CD8-positive, alpha-beta memory T cell (primary cell): ENCODE results near the gene ARPC5L. TPM values are rescaled to one million over a fixed set of nuclear protein-coding genes. Genes with fewer than 3 reads are reported as not detected.

ENCODE experiments used
- CTCF ChIA-PET: fragments of 350-600 bp; sonication (Branson Sonifier 250); formaldehyde crosslinking; loops from one replicate; lab custom pipeline; 2021; ENCODE audit warnings: antibody characterized with exemption; lab: Charles Lee
- POLR2A ChIA-PET: fragments of 350-600 bp; sonication (Branson Sonifier 250); formaldehyde crosslinking; loops from one replicate; lab custom pipeline; 2021; ENCODE audit warnings: antibody characterized with exemption; lab: Charles Lee
- DNase-seq, 5 donors: peaks; one replicate each; pipeline versions ENCODE4 v3.0.0 to v3.0.0-alpha.2; 2020 to 2022; ENCODE audit warnings: mixed read lengths in 1 of 5
- H3K27ac ChIP-seq: one replicate; pipeline ENCODE4 v1.7.0; 2013; ENCODE audit warnings: low read depth, mild to moderate bottlenecking, low read length, moderate library complexity
- H3K27me3 ChIP-seq: 2 replicates; pipeline ENCODE4 v1.7.0; 2013; ENCODE audit warnings: low read length, mild to moderate bottlenecking; ENCODE audit not compliant: insufficient read depth, poor library complexity, severe bottlenecking
- H3K36me3 ChIP-seq: 2 replicates; pipeline ENCODE4 v1.7.0; 2013; ENCODE audit warnings: mild to moderate bottlenecking, low read length, moderate library complexity; ENCODE audit not compliant: insufficient read depth
- H3K4me1 ChIP-seq: 2 replicates; pipeline ENCODE4 v1.7.0; 2013; ENCODE audit warnings: mild to moderate bottlenecking, low read length, moderate library complexity; ENCODE audit not compliant: insufficient read depth
- H3K4me3 ChIP-seq: 2 replicates; pipeline ENCODE4 v1.7.0; 2013; ENCODE audit warnings: mild to moderate bottlenecking, low read length
- H3K9me3 ChIP-seq: 2 replicates; pipeline ENCODE4 v1.7.0; 2013; ENCODE audit warnings: mild to moderate bottlenecking, low read length
- H3K27ac Mint-ChIP-seq, 8 donors: one replicate each; pipeline ENCODE4 v1.8.0; 2020 to 2021; ENCODE audit warnings: mixed read lengths in 8 of 8, mild to moderate bottlenecking in 6 of 8, inconsistent platforms in 3 of 8, moderate library complexity in 3 of 8
- H3K27me3 Mint-ChIP-seq, 2 donors: one replicate each; pipeline ENCODE4 v1.8.0; 2020 to 2021; ENCODE audit warnings: mixed read lengths in 2 of 2, mild to moderate bottlenecking in 1 of 2, moderate library complexity in 1 of 2
- H3K36me3 Mint-ChIP-seq, 3 donors: one replicate each; pipeline ENCODE4 v1.8.0; 2020 to 2021; ENCODE audit warnings: mixed read lengths in 3 of 3, inconsistent platforms in 1 of 3, mild to moderate bottlenecking in 1 of 3
- H3K4me1 Mint-ChIP-seq, 3 donors: one replicate each; pipeline ENCODE4 v1.8.0; 2020 to 2021; ENCODE audit warnings: mixed read lengths in 3 of 3, inconsistent platforms in 1 of 3, mild to moderate bottlenecking in 1 of 3
- H3K4me3 Mint-ChIP-seq, 7 donors: one replicate each; pipeline ENCODE4 v1.8.0; 2020 to 2021; ENCODE audit warnings: mixed read lengths in 7 of 7, mild to moderate bottlenecking in 6 of 7, moderate library complexity in 4 of 7, inconsistent platforms in 2 of 7
- H3K9me3 Mint-ChIP-seq, 5 donors: one replicate each; pipeline ENCODE4 v1.8.0; 2020 to 2022; ENCODE audit warnings: mixed read lengths in 5 of 5, mild to moderate bottlenecking in 3 of 5, moderate library complexity in 2 of 5, inconsistent platforms in 1 of 5
- polyA plus RNA-seq: library from polyadenylated mRNA; unstranded; fragments of 300-500 nt; fragmentation: Illumina TruSeq; gene quantifications from one replicate; pipeline ENCODE4 v1.2.3, GENCODE V29; 2021
- total RNA-seq, 2 experiments: library from RNA; stranded (reverse); gene quantifications; one replicate each; pipeline ENCODE4 v1.2.3, GENCODE V29; 2021

Gene ARPC5L
- total and polyA plus RNA-seq, 3 experiments from 2014 or later, result 116 to 120 (median 118) TPM

DNA sequence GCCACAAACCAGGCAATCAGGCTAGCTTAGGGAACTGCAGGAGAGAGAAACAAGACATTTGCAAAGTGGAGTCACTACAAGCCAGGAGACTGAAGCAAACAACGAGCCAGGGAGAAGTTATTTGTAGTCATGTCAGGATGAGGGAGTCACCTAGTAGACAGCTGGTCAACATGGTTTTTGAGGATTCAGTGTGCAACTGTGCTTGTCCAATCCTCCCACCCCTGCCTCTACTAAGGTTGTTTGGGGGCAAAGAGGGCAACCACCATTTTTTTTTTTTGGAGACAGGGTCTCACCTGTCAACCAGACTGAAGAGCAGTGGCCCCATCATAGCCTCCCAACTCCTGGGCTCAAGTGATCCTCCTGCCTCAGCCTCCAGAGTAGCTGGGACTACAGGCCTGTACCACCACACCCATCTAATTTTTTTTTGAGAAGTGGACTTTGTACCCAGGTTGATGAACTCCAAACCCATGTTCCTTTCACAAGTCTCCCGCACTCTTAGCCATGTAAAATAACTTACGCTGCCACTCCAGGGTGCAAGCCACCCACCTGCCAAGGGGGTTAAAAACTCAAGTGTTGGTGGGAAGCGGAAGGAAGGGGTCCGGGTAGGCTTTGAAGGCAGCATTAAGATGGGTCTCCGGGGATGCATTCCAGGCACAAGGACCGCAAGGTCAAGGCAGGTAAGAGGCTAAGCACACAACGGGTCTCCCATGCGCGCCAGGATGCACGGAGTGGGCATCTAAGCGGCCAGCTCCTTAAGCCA, 1.2 kb upstream of the ARPC5L start:
- H3K4me3 ChIP-seq, result peak overlapping the region; percentile 88
- POLR2A ChIA-PET, result interaction anchor here (0.5 to 3.2 kb wide), 6 partner anchors 8 to 380 kb away, joined by 3 to 35 read pairs (median 9); partner anchors contain the start of genes HSPA5 and NR6A1
- Mint-ChIP-seq H3K27me3 (no peaks in the 10 kb centered on the region), H3K36me3 (peaks cover 4 to 54% (median 12%) of the 10 kb centered on the region in 3 donors), H3K9me3 (no peaks in the 10 kb centered on the region), H3K4me1 (peaks cover 26 to 44% (median 31%) of the 10 kb centered on the region in 3 donors), H3K27ac (peak overlapping the region; percentile 85 to 98 (median 98)), H3K4me3 (peak overlapping the region; percentile 88 to 99 (median 96))
- H3K4me1 ChIP-seq, result peaks cover 21% of the 10 kb centered on the region
- CTCF ChIA-PET, result interaction anchor here (1.0 to 3.0 kb wide), 5 partner anchors 9 to 88 kb away, joined by 4 to 31 read pairs (median 8); partner anchors contain the start of genes NR6A1 and WDR38
- H3K27ac ChIP-seq, result peak overlapping the region; percentile 96
- no peak for DNase-seq
- no peaks in the 10 kb centered on the region for H3K9me3 ChIP-seq
- no peaks in the 10 kb centered on the region for H3K27me3 ChIP-seq
- H3K36me3 ChIP-seq, result peaks cover 32% of the 10 kb centered on the region

DNA sequence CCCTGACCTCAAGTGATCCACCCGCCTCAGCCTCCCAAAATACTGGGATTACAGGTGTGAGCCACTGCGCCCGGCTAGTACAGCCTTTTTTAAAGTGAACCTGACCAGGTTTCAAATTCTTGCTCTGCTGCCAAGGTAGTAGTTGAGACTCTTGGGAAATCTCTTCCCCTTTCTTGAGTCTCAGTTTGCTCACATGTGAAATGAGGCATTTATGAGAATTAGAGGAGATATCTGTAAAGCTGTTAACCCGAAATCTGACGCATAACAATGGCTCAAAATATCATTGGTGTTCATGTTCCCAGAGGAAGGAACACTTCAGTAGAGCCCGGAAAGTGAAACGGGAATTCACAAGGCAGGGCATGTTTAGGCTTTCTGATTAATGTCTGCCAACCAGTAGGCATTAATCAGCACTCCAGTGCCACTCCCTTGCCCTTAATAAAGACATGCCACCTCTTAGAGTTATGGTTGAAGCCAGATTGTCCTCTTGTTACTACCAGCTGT, 1.5 kb downstream of the ARPC5L start:
- no peak for DNase-seq
- Mint-ChIP-seq H3K27ac (peak overlapping the region in 2 of 8 donors; percentile 47 to 92), H3K9me3 (no peaks in the 10 kb centered on the region), H3K27me3 (peaks cover 0 to 1% of the 10 kb centered on the region in 2 donors), H3K36me3 (peaks cover 4 to 35% (median 12%) of the 10 kb centered on the region in 3 donors), H3K4me1 (peaks cover 35 to 54% (median 38%) of the 10 kb centered on the region in 3 donors), H3K4me3 (peak overlapping the region in 6 of 7 donors; percentile 26 to 73 (median 59))
- ChIA-PET CTCF (interaction anchor here (1.7 kb wide), 1 partner anchor 10 kb away, joined by 7 read pairs; the partner anchor contains the start of gene WDR38), POLR2A (no interaction called here)
- H3K36me3 ChIP-seq, result peaks cover 23% of the 10 kb centered on the region
- no peaks in the 10 kb centered on the region for H3K27me3 ChIP-seq
- no peak overlapping the region for H3K27ac ChIP-seq
- H3K9me3 ChIP-seq, result no peaks in the 10 kb centered on the region
- no peak overlapping the region for H3K4me3 ChIP-seq
- peaks cover 29% of the 10 kb centered on the region for H3K4me1 ChIP-seq

DNA sequence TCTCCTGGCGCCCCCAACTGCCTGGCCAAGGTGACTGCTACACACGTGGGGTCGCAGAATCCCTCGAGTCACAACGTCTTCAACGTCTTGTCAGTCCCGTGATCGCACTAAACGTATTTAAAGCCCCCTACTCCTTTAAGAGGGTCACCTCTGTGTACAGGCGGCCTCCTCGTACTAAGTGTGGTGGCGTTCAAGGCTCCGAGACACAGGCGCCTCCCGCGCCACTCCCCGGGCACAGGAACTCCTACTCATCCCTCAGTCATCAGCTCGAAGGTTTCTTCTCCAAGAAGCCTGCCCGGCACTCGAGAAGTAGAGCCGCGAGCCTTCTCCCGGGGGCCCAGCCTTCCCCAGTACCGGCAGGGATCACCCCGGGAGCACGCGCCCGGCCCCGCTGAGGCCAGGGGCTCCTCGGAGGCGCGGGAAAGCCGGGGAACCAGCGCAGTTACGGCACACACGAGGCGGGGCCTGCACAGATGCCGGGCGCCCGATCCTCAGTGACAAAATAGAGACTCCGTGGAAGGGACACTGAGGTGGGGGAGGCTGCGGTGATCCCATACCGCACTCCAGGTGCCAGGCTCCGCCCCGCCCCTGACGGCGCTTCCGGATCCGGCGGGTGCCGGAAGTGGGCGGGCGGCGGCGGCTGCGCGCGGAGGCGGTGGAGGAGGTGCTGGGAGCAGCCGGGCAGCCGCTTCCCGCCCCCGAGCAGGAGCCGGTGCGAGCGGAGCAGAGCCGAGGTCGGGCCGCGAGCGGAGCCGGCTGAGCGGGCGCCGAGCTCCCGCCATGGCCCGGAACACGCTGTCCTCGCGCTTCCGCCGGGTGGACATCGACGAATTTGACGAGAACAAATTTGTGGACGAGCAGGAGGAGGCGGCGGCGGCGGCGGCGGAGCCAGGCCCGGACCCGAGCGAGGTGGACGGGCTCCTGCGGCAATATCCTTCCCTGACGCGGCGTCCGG, 6.9 kb downstream of the ARPC5L start:
- H3K4me1 Mint-ChIP-seq, result peaks cover 49 to 58% (median 50%) of the 10 kb centered on the region in 3 donors
- POLR2A ChIA-PET, result interaction anchor here (1.8 to 3.2 kb wide), 2 partner anchors 8 to 15 kb away, joined by 6 to 35 read pairs; partner anchors contain the start of genes ARPC5L, RPL35 and WDR38
- H3K27me3 ChIP-seq, result no peaks in the 10 kb centered on the region
- H3K9me3 ChIP-seq, result no peaks in the 10 kb centered on the region
- peak; percentile 87 to 93 (median 91) for DNase-seq
- CTCF ChIA-PET, result interaction anchor here (1.5 to 2.4 kb wide), 2 partner anchors 8 to 16 kb away, joined by 8 to 13 read pairs; partner anchors contain the start of gene WDR38
- H3K4me3 Mint-ChIP-seq, result peak overlapping the region; percentile 90 to 98 (median 94)
- peak overlapping the region; percentile 93 to 99 (median 96) for H3K27ac Mint-ChIP-seq
- H3K27ac ChIP-seq, result peak overlapping the region; percentile 95
- H3K27me3 Mint-ChIP-seq, result peaks cover 0 to 3% of the 10 kb centered on the region in 2 donors
- peaks cover 10% of the 10 kb centered on the region for H3K36me3 ChIP-seq
- peaks cover 6 to 34% (median 8%) of the 10 kb centered on the region in 3 donors for H3K36me3 Mint-ChIP-seq
- peaks cover 46% of the 10 kb centered on the region for H3K4me1 ChIP-seq
- H3K4me3 ChIP-seq, result peak overlapping the region; percentile 76
- no peaks in the 10 kb centered on the region for H3K9me3 Mint-ChIP-seq

DNA sequence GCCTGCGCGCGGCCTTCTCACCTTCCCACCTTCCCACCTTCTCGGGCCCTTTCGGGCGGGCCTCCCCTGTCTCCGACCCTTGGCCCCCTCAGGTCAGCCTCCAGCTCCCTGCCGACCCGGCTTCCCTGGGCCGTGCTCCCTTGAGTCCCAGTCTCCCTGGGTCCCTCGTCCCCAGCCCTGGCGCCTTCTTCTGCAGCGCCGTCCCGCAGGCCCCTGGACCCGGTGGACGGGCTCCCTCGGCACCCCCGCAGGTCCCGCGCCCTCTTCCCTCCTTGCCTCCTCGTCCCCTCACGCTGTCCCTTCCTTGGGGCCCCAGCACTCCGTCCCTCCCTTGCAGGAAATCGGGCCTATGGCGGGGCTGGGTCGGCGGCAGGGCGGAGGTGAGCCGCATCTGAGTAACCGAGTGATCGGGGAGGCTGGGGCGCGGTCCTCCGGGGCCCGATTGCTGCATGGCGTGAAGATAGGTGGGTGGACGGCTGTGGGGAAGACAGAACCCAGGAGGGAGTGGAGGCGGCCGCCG, 7.6 kb downstream of the ARPC5L start:
- H3K27me3 ChIP-seq, result no peaks in the 10 kb centered on the region
- no peaks in the 10 kb centered on the region for H3K9me3 ChIP-seq
- peak overlapping the region; percentile 95 for H3K27ac ChIP-seq
- peaks cover 6 to 39% (median 8%) of the 10 kb centered on the region in 3 donors for H3K36me3 Mint-ChIP-seq
- H3K4me1 ChIP-seq, result peaks cover 51% of the 10 kb centered on the region
- peaks cover 14% of the 10 kb centered on the region for H3K36me3 ChIP-seq
- CTCF ChIA-PET, result interaction anchor here (1.5 to 2.4 kb wide), 3 partner anchors 9 to 24 kb away, joined by 4 to 13 read pairs (median 8); partner anchors contain the start of gene WDR38
- no peaks in the 10 kb centered on the region for H3K9me3 Mint-ChIP-seq
- DNase-seq, result peak in 4 of 5 donors; percentile 39 to 76 (median 45)
- peaks cover 55 to 63% (median 55%) of the 10 kb centered on the region in 3 donors for H3K4me1 Mint-ChIP-seq
- peak overlapping the region; percentile 95 to 99 (median 96) for H3K27ac Mint-ChIP-seq
- H3K4me3 Mint-ChIP-seq, result peak overlapping the region; percentile 90 to 98 (median 94)
- POLR2A ChIA-PET, result interaction anchor here (1.4 to 3.2 kb wide), 3 partner anchors 8 to 372 kb away, joined by 4 to 35 read pairs (median 6); partner anchors contain the start of genes ARPC5L, HSPA5, RPL35 and WDR38
- peak overlapping the region; percentile 76 for H3K4me3 ChIP-seq
- peaks cover 0 to 3% of the 10 kb centered on the region in 2 donors for H3K27me3 Mint-ChIP-seq

GRCh38 chr9:124869986-124870560, 8.1 kb downstream of the ARPC5L start:
- H3K27me3 Mint-ChIP-seq, result peaks cover 0 to 3% of the 10 kb centered on the region in 2 donors
- DNase-seq, result peak; percentile 67 to 89 (median 75)
- Histone ChIP-seq H3K4me1 (peaks cover 55% of the 10 kb centered on the region), H3K27ac (peak overlapping the region; percentile 95), H3K4me3 (peak overlapping the region; percentile 76), H3K9me3 (no peaks in the 10 kb centered on the region), H3K36me3 (peaks cover 19% of the 10 kb centered on the region), H3K27me3 (no peaks in the 10 kb centered on the region)
- peaks cover 59 to 68% (median 60%) of the 10 kb centered on the region in 3 donors for H3K4me1 Mint-ChIP-seq
- H3K36me3 Mint-ChIP-seq, result peaks cover 6 to 45% (median 8%) of the 10 kb centered on the region in 3 donors
- H3K9me3 Mint-ChIP-seq, result no peaks in the 10 kb centered on the region
- ChIA-PET POLR2A (interaction anchor here (0.7 to 3.2 kb wide), 4 partner anchors 9 to 371 kb away, joined by 3 to 35 read pairs (median 5); partner anchors contain the start of genes ARPC5L, GOLGA1, HSPA5 and RPL35), CTCF (interaction anchor here (1.5 to 2.4 kb wide), 3 partner anchors 9 to 24 kb away, joined by 4 to 13 read pairs (median 8); partner anchors contain the start of gene WDR38)
- H3K27ac Mint-ChIP-seq, result peak overlapping the region; percentile 95 to 99 (median 96)
- peak overlapping the region; percentile 90 to 98 (median 94) for H3K4me3 Mint-ChIP-seq

DNA sequence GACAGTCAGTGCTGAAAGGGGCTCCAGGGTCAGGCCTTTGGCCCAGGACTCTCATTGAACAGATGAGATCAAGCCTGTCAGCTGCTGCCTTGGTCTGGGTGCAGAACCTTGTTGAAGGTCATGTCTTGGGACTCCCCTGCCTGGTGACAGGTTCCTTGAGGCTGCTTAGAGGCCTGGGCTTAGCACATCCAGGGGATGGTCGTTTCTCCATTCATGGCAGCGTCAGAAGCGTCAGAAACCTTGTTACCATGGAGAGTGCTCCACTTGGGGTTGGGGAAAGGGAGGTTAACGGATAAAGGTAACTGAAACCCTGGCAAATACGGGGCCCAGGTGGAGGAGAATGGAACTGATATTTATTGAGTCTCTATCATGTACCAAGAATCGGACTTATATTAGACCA, 8.8 kb downstream of the ARPC5L start:
- no peaks in the 10 kb centered on the region for H3K9me3 ChIP-seq
- peaks cover 56% of the 10 kb centered on the region for H3K4me1 ChIP-seq
- peak overlapping the region; percentile 76 for H3K4me3 ChIP-seq
- peaks cover 59 to 75% (median 63%) of the 10 kb centered on the region in 3 donors for H3K4me1 Mint-ChIP-seq
- no peak for DNase-seq
- POLR2A ChIA-PET, result interaction anchor here (1.4 to 3.2 kb wide), 3 partner anchors 10 to 371 kb away, joined by 4 to 35 read pairs (median 6); partner anchors contain the start of genes ARPC5L, HSPA5, RPL35 and WDR38
- no peaks in the 10 kb centered on the region for H3K27me3 ChIP-seq
- H3K27me3 Mint-ChIP-seq, result peaks cover 0 to 3% of the 10 kb centered on the region in 2 donors
- CTCF ChIA-PET, result interaction anchor here (1.2 to 1.5 kb wide), 2 partner anchors 15 to 23 kb away, joined by 4 read pairs; no protein-coding TSS in a partner anchor
- peaks cover 6 to 51% (median 12%) of the 10 kb centered on the region in 3 donors for H3K36me3 Mint-ChIP-seq
- H3K9me3 Mint-ChIP-seq, result no peaks in the 10 kb centered on the region
- H3K27ac ChIP-seq, result peak overlapping the region; percentile 95
- peaks cover 26% of the 10 kb centered on the region for H3K36me3 ChIP-seq
- peak overlapping the region; percentile 90 to 98 (median 94) for H3K4me3 Mint-ChIP-seq
- H3K27ac Mint-ChIP-seq, result peak overlapping the region; percentile 95 to 99 (median 96)
